ENCODE results near the gene SLC7A6.

DNA sequence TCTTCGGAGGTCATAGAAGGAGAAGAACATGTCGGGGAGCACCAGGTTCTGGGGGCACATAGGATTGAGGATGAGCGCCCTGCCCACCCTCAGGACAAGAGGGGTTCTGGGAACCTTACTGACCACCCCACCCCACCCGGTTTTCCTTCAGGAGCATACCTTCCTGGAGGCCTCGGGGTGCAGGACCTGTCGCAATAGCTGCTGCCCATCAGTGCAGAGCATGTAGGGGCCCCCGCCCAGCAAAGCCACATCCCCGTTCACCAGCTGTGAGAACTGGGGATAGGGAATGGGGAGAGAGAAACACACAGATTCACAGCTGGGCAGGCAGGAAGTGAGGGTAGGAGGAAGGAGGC is 30.5 kb upstream of the SLC7A6 start:
- no peak for TF ChIP-seq POLR2AphosphoS5 (IDR thresholded peaks at IDR 0.05; ENCODE audit: borderline replicate concordance, low read depth, low read length)
- TF ChIP-seq EZH2 (IDR thresholded peaks at IDR 0.05) = no peak
